ENCODE data around the gene INSYN2A.

Gene INSYN2A

GRCh38 chr10:127151541-127151940 is 44.9 kb downstream of the INSYN2A start:
- no peak for DNase-seq

- no peak for DNase-seq
Observed at GRCh38 chr10:127150136-127150535, 46.3 kb downstream of the INSYN2A start.

- no peak for DNase-seq
Observed at GRCh38 chr10:127149501-127150081, 46.8 kb downstream of the INSYN2A start.

GRCh38 chr10:127148933-127149220 is 47.5 kb downstream of the INSYN2A start:
- DNase-seq: no peak

- no peak for DNase-seq
Observed at GRCh38 chr10:127148066-127148932, 48.1 kb downstream of the INSYN2A start.

- DNase-seq: no peak
Observed at GRCh38 chr10:127146661-127147060, 49.7 kb downstream of the INSYN2A start.
